ENCODE data around the gene SNORC.
"Not testable (repeated sequence)": the region's sequence is repeated elsewhere in the genome, so short reads cannot be mapped to it uniquely, and the experiment has no call there.

Gene SNORC

DNA sequence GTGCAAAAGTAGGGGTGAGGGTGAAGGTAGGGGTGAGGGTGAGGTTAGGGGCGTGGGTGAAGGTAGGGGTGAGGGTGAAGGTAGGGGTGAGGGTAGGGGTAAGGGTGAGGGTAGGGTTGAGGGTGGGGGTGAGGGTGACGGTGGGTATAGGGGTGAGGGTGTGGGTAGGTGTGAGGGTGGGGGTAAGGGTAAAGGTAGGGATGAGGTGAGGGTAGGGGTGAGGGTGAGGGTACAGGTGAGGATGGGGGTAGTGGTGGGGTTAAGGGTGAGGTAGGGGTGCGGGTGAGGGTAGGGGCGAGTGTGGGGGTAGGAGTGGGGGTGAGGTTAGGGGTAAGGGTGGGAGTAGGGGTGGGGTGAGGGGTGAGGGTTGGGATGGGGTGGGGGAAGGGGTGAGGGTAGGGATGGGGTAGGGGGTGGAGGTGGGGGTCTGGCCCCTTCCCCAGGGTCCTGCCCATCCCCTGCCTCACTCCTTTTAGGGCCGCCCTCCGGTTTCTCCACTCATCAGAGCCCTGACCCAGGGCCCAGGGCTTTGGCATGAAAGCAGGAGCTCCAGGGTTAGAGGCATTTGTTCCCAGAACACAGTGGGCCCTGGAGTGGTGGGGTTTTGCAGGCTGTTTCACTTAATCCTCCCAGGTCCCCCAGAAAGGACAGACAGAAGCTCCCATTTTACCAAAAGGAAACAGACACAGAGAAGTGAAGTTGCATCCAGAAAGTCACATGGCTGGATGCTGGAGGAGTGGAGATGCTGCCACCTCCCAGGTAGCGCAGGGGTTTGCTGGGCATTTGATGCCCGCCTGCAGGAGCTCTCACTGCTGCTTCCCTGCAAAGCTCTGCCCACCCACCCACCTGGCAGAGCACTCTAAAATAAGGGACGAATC lies 26.9 kb downstream of the SNORC start:
- DNase-seq (ENCODE audit: low read depth in 3 of 3): no peak

DNA sequence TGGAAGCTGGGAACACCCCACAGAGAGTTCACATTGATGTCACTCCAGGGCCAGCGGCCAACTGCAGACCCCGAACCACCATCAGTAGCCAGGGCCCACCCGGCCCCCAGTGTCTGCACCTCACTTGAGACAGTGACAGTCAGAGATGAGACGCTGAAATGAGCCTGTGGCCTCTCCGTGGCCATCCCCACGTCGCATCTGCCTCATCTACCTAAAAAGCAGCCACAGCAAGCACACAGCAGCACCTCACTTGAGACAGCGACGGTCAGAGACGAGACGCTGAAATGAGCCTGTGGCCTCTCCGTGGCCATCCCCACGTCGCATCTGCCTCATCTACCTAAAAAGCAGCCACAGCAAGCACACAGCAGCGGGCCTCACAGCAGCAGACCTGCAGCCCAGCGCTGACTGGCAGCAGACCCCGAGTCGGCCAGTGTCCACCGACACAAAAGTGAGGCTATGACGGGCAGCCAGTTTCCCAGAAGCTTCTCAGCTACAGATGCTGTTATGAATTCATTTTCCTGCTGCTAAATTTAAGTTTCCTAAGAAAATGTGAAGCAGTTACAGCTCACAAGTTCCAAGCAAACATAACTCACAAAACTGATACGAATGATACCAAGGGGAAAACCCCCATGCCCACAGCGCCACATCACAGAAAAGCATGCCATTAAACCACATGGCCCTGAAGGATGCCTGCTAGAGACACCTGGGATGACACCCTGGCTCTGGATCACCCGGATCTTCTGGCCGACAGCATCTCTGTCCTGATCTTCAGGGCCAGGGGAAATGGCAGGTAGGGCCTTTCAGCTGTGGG lies 27.7 kb downstream of the SNORC start:
- DNase-seq (ENCODE audit: low read depth in 3 of 3): peak in 2 of 3 experiments; percentile 16 to 66

DNA sequence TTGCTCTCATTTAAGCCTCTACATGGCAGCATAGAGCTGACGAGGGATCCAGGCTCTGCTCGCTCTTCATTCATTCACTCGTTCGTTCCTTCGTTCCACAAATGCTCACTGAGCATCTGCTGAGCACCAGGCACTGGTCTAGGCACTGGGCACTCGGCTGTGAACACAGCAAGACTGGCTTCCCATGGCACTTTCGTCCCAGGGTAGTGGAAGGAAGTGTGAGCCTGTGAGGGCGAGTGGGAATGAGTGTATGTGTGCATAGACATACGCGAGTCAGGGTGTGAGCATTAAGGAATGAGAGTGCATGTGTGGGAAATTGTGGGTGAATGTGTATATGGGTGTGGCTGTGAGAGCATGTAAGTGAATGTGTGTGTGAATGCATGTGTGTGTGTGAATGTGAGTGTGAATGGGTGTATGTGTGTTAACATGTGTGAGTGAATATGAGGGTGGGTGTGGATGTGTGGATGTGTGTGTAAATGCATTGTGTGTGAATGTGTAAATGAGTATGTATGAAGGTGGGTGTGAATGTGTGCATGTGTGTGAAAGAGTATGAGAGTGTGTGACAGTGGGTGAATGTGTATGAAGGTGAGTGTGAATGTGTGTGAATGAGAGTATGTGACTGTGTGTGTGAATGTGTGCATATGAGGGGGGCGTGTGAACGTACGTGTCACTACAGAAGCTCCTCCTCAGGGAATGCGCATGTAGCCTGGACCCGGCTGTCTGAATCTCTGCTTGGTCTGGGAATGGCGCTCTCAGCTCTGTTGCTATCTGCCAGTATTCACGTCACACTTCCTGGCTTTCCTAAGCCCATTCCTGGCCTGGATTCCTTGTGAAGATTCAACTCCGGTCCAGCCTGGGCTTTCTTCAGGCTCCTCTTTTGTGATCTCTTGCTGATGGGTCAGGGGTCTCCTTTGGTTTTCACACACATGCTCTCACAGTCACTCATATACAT lies 28.8 kb downstream of the SNORC start:
- DNase-seq (ENCODE audit: low read depth in 3 of 3): no peak

DNA sequence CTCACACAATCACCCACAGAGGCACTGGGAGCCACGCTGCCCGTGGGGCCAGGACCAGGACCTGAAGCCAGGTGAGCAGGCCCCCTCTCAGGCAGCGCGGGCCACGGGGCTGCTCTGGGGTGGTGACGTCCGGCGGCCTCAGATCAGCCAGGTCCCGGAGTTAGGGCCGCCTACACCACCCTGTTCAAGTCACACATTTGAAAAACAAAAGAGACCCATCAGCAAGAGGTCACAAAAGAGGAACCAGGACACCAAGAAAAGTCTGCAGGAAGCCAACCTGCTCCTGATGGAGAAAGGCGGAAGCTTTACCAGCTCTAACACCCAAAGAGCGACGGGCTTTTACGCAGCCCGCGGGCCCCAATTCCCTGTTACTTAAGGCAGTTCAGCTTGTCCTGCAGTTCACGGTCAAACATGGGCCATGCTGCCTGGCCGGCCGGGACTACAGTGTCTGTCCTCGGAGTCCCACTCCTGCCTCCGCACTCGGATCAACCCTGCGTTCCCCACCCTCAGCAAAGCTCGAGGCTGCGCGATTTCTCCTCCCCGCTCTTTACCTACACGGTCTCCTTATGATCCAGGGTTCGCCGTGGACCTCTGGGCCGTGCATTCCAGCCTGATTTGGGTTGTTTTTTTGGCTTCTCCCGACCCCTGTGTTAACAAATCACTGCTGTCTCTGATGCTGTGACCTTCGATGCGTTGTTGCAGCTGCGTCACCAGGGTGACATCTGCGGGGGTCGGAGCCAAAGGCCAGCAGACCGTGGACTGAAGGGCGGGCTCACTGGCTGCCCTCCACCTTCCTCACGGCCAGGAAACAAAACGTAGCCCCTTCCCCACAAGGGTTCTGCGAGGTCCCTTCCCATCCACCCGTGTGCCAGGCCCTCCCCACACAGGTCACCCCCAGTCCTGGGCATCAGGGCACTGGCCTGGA lies 31.0 kb downstream of the SNORC start:
- DNase-seq (ENCODE audit: low read depth in 3 of 3): no peak

DNA sequence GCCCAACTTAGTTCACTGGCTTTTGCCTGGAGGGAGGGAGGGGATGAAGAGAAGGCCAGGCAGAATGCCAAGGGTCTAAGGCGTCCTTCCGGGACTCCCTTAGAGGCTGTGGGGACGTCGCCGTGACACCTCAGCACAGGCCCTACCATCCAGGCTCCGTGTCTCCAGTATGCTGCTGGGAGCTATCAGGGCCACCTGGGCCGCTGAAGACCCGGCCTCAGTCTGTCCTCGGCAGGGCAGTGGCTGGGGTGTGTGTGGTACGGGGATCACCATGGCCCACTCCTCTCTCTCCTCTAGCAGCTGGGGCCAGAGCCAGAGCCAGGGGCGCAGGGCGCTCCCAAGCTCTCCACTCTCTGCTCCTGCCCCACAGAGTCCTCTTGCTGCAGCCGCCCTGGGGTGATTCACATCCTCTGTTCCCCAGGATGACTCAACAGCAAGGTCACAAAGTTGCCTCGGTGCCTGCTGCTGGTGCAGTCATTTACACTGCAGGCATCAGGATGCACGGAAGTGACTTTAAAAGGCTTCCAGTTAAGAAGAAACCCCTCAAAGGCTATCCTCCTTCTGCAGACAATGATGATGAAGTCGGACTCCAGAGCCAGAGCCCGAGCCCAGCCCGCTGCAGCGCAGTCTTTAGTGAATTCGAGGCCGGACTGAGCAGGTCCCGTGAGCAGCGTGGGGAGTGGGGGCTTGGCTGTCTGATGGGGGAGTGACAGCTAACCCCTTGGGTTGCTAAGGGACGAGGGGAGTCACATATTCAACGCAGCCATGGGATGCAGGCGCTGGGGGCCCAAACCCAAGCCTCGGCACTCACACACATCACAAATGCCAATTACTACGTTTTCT lies 31.9 kb downstream of the SNORC start:
- DNase-seq (ENCODE audit: low read depth in 3 of 3): peak in 2 of 3 experiments; percentile 12 to 61

DNA sequence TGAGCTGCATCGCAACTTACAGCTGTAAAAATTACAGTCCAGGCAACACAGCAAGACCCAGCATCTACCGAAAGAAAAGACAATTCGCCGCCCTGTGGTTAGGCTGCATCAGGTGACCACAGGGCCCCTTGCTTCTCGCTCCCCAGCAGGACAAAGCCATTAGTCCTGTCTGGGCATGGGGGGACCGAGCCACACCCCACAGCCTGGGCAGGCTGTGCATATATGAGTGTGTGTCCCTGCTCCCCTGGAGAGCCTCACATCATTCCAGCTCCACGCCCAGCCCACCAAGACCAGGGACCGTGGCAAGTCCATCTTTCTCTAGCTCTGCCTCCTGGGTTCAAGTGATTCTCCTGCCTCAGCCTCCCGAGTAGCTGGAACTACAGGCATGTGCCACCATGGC lies 33.9 kb downstream of the SNORC start:
- DNase-seq (ENCODE audit: low read depth in 3 of 3): no peak

DNA sequence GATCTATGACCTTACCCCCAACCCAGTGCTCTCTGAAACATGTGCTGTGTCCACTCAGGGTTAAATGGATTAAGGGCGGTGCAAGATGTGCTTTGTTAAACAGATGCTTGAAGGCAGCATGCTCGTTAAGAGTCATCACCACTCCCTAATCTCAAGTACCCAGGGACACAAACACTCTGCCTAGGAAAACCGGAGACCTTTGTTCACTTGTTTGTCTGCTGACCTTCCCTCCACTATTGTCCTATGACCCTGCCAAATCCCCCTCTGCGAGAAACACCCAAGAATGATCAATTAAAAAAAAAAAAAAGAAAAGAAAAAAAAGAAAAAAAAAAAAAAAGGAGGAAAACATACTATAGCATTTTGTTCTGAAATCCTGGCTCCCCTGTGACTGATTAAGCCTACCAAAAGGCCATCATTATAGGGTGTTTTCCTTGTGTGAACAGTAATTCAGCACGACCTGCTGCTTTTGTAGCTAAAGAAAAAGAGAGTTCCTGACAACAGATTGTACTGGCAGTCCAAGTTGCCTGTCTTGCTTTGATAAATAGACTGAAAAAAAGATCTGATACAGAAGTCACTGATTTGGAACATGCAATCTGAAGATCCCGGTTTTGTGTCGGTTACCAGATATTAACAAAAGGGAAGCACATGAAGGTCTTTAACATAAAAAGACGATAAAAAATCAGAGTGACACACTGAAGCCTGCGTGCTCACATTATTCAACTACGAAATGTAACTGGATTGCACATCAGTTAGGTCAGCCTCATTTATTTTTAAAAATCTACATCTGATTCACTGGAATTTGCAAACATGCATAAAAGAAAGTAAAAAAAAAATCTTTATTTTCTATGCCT lies 37.0 kb downstream of the SNORC start:
- not testable (repeated sequence) for DNase-seq (ENCODE audit: low read depth in 3 of 3)

DNA sequence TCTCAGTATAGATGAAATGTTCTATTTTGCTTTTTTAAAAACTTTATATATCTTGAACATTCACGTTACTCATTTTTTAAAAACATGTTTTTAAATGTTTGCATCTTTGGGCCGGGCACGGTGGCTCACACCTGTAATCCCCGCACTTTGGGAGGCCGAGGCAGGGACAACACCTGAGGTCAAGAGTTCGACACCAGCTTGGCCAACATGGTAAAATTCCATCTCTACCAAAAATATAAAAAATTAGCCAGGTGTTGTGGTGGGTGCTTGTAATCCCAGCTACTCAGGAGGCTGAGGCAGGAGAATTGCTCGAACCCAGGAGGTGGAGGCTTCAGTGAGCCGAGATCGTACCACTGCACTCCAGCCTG lies 37.6 kb downstream of the SNORC start:
- DNase-seq (ENCODE audit: low read depth in 3 of 3): not testable (repeated sequence)

DNA sequence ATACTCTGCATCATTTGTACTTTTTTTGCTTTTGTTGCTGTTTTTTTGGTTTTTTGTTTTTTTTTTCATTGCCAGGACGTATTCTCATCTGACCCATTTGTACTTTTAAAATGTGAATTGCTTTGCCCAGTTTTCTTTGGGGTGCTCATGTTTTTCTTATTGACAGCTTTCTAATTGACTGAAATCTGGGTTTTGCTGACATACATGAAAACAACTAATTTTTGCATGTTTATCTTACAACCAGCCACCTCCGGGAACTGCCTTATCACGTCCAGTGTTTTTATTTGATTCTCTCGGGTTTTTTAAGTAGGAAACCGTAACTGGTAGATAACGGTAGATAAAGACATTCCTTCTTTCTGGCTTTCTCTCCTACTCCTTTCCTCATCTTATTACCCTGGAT lies 38.6 kb downstream of the SNORC start:
- no peak for DNase-seq (ENCODE audit: low read depth in 3 of 3)

DNA sequence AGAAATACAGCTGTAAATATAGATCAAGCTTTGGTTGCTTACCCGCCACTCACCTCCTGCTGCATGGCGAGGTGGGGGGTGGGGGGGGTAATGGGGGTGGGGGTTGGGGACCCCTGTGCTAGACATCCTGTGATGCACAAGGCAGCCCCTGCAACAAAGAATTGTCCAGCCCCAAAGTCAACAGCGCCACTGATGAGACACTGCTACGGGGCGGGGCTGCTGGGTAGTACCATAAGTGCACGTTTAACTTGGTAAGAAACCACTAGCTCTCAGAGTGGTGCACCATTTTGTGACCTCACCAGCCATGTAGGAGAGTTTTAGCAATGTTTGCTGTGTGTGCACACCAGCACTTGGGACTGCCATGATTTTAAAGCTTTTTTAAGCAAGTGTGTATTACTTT lies 40.3 kb downstream of the SNORC start:
- no peak for DNase-seq (ENCODE audit: low read depth in 3 of 3)

DNA sequence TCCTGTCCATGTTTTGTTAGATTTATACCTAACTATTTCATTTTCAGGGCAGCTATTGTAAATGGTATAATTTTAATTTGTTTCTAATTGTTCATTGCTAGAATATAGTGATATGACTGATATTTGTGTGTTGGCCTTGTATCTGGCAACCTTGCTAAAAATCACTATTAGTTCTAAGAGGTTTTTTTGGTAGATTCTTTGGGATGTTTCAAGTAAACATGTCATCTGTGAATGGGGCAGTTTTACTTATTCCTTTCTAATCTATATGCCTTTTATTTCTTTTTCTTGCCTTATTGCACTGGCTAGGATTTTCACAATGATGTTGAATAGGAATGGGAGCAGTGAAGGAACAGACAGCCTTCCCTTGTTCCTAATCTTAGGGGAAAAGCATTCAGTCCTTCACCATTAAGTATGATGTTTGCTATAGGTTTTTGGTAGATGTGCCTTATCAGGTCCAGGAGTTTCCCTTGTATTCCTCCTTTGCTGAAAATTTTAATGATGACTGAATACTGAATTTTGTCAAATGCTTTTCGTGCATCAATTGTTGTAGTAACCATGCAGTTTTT lies 41.7 kb downstream of the SNORC start:
- DNase-seq (ENCODE audit: low read depth in 3 of 3): no peak

DNA sequence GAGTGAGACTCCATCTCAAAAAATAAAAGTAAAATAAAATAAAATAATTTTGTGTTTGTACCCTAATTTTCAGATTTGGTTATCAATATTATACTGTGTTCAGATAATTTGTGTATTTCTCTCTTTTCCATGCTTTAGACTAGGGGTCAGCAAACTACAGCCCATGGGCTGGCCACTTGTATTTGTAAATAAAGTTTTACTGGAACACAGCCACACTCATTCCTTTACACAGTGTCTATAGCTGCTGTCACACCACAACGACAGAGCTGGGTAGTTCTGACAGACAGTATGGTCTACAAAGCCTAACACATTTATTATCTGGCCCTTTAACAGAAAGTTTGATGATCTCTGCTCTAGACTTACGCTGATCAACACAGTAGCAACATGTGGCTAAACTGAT lies 43.8 kb downstream of the SNORC start:
- no peak for DNase-seq (ENCODE audit: low read depth in 3 of 3)

DNA sequence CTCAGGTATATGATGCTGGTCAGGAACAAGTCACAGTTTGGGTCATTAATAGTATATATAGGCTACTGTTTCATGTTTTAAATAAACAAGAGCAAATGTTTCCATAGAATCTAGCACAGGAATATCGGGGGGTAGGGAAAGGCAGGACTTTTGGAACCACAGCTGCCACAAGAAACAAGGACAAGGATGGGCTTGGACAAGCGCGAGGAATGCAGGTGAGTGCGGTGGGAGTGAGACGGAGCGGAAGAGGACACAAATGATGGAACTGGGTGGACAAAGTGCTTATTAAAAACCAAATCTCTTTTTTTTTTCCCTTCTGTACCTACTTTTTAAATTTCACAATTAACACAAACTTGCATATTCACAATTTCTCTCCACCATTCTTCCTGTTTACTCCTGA lies 49.1 kb downstream of the SNORC start:
- DNase-seq (ENCODE audit: low read depth in 3 of 3): no peak

DNA sequence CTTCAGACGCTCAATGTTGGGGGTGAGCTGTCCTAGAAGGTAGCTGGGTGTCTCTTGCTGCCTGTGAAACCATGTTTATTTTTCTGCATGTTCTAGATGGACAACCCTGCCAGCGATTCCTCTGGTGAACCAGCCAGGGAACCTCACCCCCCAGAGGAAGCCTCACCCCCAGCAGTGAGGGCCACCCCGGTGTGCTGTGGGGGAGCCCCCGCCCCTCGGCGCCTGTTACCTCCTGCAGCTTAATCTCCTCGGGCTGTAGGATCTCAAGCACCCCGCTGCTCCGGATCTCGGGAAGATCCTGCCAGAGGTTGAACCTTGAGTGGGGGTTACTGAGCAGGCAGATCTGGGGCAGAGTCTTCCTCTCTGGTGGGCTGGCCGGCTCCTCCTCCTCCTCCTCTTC lies 50.0 kb downstream of the SNORC start:
- no peak for DNase-seq (ENCODE audit: low read depth in 3 of 3)

DNA sequence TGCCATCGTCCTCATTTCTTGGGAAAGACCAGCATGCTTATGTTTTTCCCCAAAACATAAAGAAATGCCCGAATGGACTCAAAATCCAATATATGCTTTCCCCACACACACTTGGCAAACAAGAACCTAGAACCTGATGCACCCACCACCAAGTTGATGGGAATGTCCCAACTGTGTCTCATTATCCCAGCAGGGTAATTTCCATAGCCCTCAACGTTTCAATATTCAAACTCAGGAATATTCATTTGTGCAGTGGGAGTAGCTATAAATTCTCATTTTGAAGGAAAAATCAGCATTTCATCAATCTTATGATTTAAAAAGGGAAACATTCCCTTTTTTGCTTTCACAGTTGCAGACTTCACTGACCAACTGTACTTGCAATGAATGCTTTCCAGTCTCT lies 50.7 kb downstream of the SNORC start:
- no peak for DNase-seq (ENCODE audit: low read depth in 3 of 3)

DNA sequence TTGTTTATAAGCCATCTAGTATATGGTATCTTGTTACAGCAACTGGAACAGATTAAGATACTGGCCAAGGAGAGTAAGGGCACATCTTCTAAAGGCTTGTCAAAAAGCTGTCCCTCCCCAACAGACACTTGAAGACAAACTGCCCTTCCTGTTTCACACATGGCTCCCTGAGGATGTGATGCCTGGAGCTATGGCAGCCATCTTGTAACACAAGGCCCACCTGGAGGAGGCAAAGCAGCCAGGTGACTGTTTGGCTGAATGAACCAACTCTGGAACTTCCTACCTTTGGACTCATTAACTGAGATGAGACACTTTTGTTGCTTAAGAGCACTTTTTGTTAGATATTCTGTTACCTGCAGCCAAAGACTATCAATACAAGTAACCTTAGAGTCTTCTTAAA lies 54.4 kb downstream of the SNORC start:
- no peak for DNase-seq (ENCODE audit: low read depth in 3 of 3)

DNA sequence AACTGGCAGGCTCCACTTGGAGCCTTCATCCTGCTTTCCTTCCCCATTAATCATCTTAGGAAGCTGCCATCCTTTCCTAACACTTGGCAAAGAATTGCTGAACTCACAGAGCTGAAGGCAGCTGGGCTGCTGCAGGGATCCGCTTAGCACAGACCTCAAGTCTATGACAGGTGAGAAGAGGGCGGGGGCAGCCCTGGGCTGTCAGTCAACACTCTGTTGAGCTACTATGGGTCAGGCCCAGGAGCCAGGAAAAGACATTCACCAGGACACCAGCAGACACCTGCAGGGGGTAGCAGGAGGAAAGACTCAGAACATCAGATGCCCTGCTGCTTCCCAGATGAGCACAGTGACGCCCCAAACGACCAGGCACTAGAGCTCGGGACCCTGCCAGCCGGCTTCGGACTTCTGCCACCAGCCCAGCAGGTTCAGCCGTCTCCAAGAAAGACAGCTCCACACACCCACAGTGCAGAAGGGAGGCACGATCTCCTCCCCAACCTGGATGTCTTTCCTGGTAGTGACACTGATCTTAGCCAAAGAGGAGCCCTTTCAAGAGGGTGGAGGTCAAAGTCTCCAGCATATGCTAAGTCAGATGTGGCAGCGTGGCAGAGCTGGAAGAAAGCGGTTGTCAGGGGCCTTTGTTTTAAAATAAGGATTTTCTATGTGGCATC lies 55.2 kb downstream of the SNORC start:
- DNase-seq (ENCODE audit: low read depth in 3 of 3): no peak

DNA sequence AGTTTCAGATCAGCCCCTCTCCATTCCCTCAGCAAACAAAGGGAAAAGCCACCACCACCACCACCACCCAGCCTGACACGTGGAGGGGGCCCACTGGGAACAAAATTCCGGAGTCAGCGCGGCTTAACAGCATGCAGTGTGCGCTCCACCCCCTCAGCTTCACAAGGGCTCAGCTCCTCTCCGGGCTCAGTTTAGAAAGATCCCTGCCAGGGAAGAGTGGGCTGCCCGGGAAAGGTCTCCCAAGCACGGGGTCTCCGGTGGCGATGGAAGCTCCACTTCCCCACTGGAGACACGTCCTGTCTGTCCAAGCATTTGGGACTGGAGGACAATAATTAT lies 55.7 kb downstream of the SNORC start:
- DNase-seq (ENCODE audit: low read depth in 3 of 3): no peak

Data from stimulated activated CD4-positive, alpha-beta T cell treated with anti-CD3 and anti-CD28 coated beads, TNF-alpha, amount 100 ng/mL, for 24 hours (primary cell).